ENCODE results near the gene MC1R.

GRCh38 chr16:89922477-89922883 lies 3.8 kb downstream of the MC1R start:
- TF ChIP-seq CHD4 (IDR thresholded peaks at IDR 0.05) (no peak), MEF2A (IDR thresholded peaks at IDR 0.05; ENCODE audit: insufficient read depth, low read depth, low read length) (no peak), BHLHE40 (IDR thresholded peaks at IDR 0.05; ENCODE audit: borderline replicate concordance in 1 of 2, low read depth in 2 of 2, low read length in 1 of 2) (no peak), BRCA1 (IDR thresholded peaks at IDR 0.05; ENCODE audit: low read depth, low read length) (no peak), TBL1XR1 (IDR thresholded peaks at IDR 0.05; ENCODE audit: low read depth, low read length) (no peak), IRF3 (IDR thresholded peaks at IDR 0.05) (no peak), SP1 (IDR thresholded peaks at IDR 0.05; ENCODE audit: low read depth, low read length) (no peak), POLR2A (IDR thresholded peaks at IDR 0.05; ENCODE audit: low read depth, low read length) (no peak), HDAC2 (IDR thresholded peaks at IDR 0.05) (no peak)
